NB4 (cell line): ENCODE results near the gene KRTAP4-6.
"Not testable (repeated sequence)": the region's sequence is repeated elsewhere in the genome, so short reads cannot be mapped to it uniquely, and the experiment has no call there.

ENCODE experiments used
- CTCF ChIP-seq: IDR thresholded peaks from one replicate; pipeline ENCODE4 v1.5.1; 2012; ENCODE audit warnings: low read depth, low read length
- MAX ChIP-seq: IDR thresholded peaks from 2 replicates; pipeline ENCODE4 v1.6.1; 2011; ENCODE audit warnings: low read depth, low read length
- MYC ChIP-seq: IDR thresholded peaks from 2 replicates; pipeline ENCODE4 v1.6.1; 2011; ENCODE audit warnings: low read depth, low read length
- POLR2A ChIP-seq: IDR thresholded peaks from 2 replicates; pipeline ENCODE4 v1.6.1; 2011; ENCODE audit warnings: mild to moderate bottlenecking; ENCODE audit not compliant: insufficient read length; ENCODE audit errors: extremely low read depth

- not testable (repeated sequence) for TF ChIP-seq CTCF, POLR2A, MYC, MAX
Observed at GRCh38 chr17:41123991-41124371, 16.4 kb downstream of the KRTAP4-6 start, which contains the start of gene KRTAP4-12.
